ENCODE measurements around the gene SPSB1.

DNA sequence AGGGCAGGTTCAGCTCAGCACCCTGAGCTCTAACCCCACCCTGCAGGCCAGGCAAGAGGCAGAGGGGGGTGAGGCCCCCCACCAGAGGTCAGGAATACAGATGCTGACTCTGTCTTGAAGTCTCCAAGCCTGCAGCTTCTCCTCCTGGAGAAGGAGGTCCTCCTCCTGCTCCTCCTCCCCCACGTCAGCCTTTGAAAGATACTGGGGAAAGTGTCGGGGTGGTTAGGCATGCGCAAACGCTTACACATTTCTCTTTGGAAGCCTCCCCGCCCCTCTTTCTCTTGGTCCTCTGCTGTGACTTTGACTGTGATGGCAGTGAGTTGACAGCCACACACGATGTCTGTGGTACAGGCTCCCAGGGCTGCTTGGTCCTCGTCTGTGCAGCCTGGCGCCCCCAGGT is 65.3 kb downstream of the SPSB1 start:
- TF ChIP-seq, protein P1, sequence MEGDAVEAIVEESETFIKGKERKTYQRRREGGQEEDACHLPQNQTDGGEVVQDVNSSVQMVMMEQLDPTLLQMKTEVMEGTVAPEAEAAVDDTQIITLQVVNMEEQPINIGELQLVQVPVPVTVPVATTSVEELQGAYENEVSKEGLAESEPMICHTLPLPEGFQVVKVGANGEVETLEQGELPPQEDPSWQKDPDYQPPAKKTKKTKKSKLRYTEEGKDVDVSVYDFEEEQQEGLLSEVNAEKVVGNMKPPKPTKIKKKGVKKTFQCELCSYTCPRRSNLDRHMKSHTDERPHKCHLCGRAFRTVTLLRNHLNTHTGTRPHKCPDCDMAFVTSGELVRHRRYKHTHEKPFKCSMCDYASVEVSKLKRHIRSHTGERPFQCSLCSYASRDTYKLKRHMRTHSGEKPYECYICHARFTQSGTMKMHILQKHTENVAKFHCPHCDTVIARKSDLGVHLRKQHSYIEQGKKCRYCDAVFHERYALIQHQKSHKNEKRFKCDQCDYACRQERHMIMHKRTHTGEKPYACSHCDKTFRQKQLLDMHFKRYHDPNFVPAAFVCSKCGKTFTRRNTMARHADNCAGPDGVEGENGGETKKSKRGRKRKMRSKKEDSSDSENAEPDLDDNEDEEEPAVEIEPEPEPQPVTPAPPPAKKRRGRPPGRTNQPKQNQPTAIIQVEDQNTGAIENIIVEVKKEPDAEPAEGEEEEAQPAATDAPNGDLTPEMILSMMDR (IDR thresholded peaks at IDR 0.05), result no peak
- no peak for TF ChIP-seq POLR2A (IDR thresholded peaks at IDR 0.05)

Measured in prostate gland (tissue), 2 donors.